GM12891 (cell line): ENCODE results near the gene CAMTA1.

Source experiments
- PAX5 ChIP-seq: IDR thresholded peaks from 2 replicates; pipeline ENCODE4 v1.6.1; 2011; ENCODE audit warnings: low read length, moderate library complexity, mild to moderate bottlenecking; ENCODE audit not compliant: insufficient read depth, severe bottlenecking
- POLR2A ChIP-seq: IDR thresholded peaks from 2 replicates; pipeline ENCODE4 v1.6.1; 2011; ENCODE audit warnings: low read depth, low read length, control low read depth
- POLR2AphosphoS5 ChIP-seq: IDR thresholded peaks from 2 replicates; pipeline ENCODE4 v1.6.1; 2011; ENCODE audit warnings: low read depth, low read length, control low read depth
- POU2F2 ChIP-seq: IDR thresholded peaks from 2 replicates; pipeline ENCODE4 v1.6.1; 2011; ENCODE audit warnings: low read depth, mild to moderate bottlenecking, control low read depth, low read length, moderate library complexity
- SPI1 ChIP-seq: IDR thresholded peaks from 2 replicates; pipeline ENCODE4 v1.6.1; 2011; ENCODE audit warnings: low read depth, low read length, control low read depth
- TAF1 ChIP-seq: IDR thresholded peaks from 2 replicates; pipeline ENCODE4 v1.6.1; 2011; ENCODE audit warnings: low read depth, low read length, control low read depth

DNA sequence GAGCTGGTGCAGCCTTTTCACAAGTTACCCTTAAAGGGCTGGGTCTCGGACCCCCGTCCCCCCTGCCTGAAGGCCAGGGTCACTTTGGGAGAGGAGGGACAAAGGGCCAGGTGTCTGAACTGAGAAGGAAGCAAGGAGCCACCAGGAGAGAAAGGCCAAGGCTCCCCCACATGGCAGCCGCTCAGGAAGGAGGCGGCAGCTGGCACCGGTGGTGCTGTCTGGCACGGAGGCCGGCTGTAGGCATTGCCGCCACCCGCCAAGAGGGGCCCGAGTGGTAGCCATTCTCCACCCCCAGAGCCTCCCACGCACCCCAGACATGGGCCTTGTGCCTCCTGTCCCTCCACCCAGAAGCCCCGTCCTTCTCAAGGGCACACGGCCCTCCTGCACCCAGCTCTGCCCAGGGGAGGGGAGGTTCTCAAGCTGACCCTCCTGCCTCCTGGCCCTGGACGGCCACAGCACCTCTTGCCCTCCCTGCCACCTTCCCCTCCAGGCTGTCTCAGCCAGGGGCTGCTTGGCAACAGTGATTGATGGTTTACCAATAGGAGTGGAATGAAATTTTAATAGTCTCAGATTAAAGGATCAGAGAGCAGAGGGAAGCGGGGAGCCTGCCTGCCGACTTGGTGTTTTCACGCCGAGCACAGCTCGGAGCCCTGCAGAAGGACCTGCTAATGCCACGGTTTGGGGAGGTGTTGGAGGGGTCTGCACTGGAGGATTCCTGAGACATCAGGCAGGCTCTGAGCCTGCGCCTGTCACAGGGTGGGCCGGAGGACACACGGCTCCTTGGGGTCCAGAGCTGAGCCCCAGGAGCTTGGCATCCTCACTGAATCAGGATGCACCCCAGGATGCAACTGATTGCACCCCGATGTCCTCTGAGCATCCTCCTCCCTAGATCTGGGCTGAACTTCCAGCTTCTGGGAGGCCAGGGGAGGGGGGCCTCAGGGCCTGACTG is 773.9 kb downstream of the CAMTA1 start:
- TF ChIP-seq POLR2A (no peak), POLR2AphosphoS5 (no peak), PAX5 (no peak), TAF1 (no peak), SPI1 (no peak), POU2F2 (no peak)
